IMR-90 (cell line): ENCODE results near the gene AHI1. TPM values are rescaled to one million over a fixed set of nuclear protein-coding genes. Genes with fewer than 3 reads are reported as not detected.

Source experiments
- ATAC-seq: fragments of 200-7000 bp; cut with Tn5 transposase; 2 replicates; pipeline ENCODE4 v1.9.1; 2020; ENCODE audit warnings: low read depth, mild to moderate bottlenecking, moderate library complexity
- BruUV-seq: library from RNA; stranded (reverse); fragments of 400-500 nt; replicated peaks from 2 replicates; lab custom pipeline; 2021; lab: Mats Ljungman, UMichigan
- CTCF ChIA-PET: fragments of 300-600 bp; formaldehyde crosslinking; extraction: SDS; loops from one replicate; lab custom pipeline; 2021; ENCODE audit warnings: antibody characterized with exemption; lab: Yijun Ruan, JAX
- POLR2A ChIA-PET: fragments of 300-600 bp; sonication (Branson Sonifier 250); formaldehyde crosslinking; loops from one replicate; lab custom pipeline; 2022; ENCODE audit warnings: antibody characterized with exemption; ENCODE audit not compliant: unreplicated experiment; lab: Charles Lee
- DNase-seq: peaks from one replicate; pipeline ENCODE4 v3.0.0; 2013
- H2AFZ ChIP-seq: replicated peaks from 2 replicates; pipeline ENCODE3; 2013; ENCODE audit warnings: low read length, mild to moderate bottlenecking; ENCODE audit not compliant: poor library complexity
- H2AK5ac ChIP-seq: 2 replicates; pipeline ENCODE4 v1.6.1; 2013; ENCODE audit warnings: low read depth, low read length, inconsistent platforms
- H2AK9ac ChIP-seq: replicated peaks from 2 replicates; pipeline ENCODE3; 2013; ENCODE audit warnings: mild to moderate bottlenecking, low read depth, low read length, moderate library complexity; ENCODE audit not compliant: poor library complexity
- H2BK120ac ChIP-seq: 2 replicates; pipeline ENCODE4 v1.6.1; 2013; ENCODE audit warnings: low read depth, low read length, inconsistent platforms
- H2BK15ac ChIP-seq: 3 replicates; pipeline ENCODE4 v1.6.1; 2013; ENCODE audit warnings: low read depth, low read length, inconsistent platforms
- H2BK20ac ChIP-seq: 2 replicates; pipeline ENCODE4 v1.6.1; 2013; ENCODE audit warnings: low read depth, mild to moderate bottlenecking, inconsistent platforms, low read length, moderate library complexity
- H2BK5ac ChIP-seq: 2 replicates; pipeline ENCODE4 v1.6.1; 2013; ENCODE audit warnings: mild to moderate bottlenecking, low read depth, low read length, inconsistent platforms; ENCODE audit not compliant: poor library complexity, severe bottlenecking
- H3K14ac ChIP-seq: replicated peaks from 2 replicates; pipeline ENCODE4 v1.6.1; 2013; ENCODE audit warnings: low read depth, low read length, inconsistent platforms
- H3K18ac ChIP-seq: 2 replicates; pipeline ENCODE4 v1.6.1; 2013; ENCODE audit warnings: low read depth, low read length, control low read depth
- H3K23ac ChIP-seq: 2 replicates; pipeline ENCODE4 v1.6.1; 2013; ENCODE audit warnings: low read depth, low read length, inconsistent platforms
- H3K27ac ChIP-seq: 2 replicates; pipeline ENCODE4 v1.5.1; 2013; ENCODE audit warnings: mild to moderate bottlenecking, control low read depth, low read length; ENCODE audit not compliant: insufficient read depth
- H3K27me3 ChIP-seq: 2 replicates; pipeline ENCODE4 v1.6.1; 2013; ENCODE audit warnings: low read length; ENCODE audit not compliant: control insufficient read depth, insufficient read depth
- H3K36me3 ChIP-seq: 2 replicates; pipeline ENCODE4 v1.6.1; 2013; ENCODE audit warnings: low read length, mixed read lengths; ENCODE audit not compliant: control insufficient read depth, insufficient read depth
- H3K4ac ChIP-seq: 2 replicates; pipeline ENCODE4 v1.6.1; 2013; ENCODE audit warnings: low read depth, low read length, inconsistent platforms
- H3K4me1 ChIP-seq: 2 replicates; pipeline ENCODE4 v1.6.1; 2013; ENCODE audit warnings: low read length, mixed read lengths; ENCODE audit not compliant: control insufficient read depth, insufficient read depth
- H3K4me2 ChIP-seq: 2 replicates; pipeline ENCODE4 v1.6.1; 2013; ENCODE audit warnings: low read depth, mild to moderate bottlenecking, control low read depth, low read length, moderate library complexity
- H3K4me3 ChIP-seq: 2 replicates; pipeline ENCODE4 v1.5.1; 2013; ENCODE audit warnings: low read depth, mild to moderate bottlenecking, control low read depth, low read length, moderate library complexity; ENCODE audit not compliant: insufficient read depth
- H3K56ac ChIP-seq: 2 replicates; pipeline ENCODE4 v1.6.1; 2013; ENCODE audit warnings: low read length, inconsistent platforms; ENCODE audit not compliant: insufficient read depth; ENCODE audit errors: extremely low read depth
- H3K79me1 ChIP-seq, 2 experiments: 2 replicates each; pipeline ENCODE4 v1.6.1; 2013; ENCODE audit warnings: low read length in 2 of 2, inconsistent platforms in 1 of 2, low read depth in 1 of 2
- H3K9ac ChIP-seq: 2 replicates; pipeline ENCODE4 v1.6.1; 2013; ENCODE audit warnings: low read depth, low read length, control low read depth
- H3K9me1 ChIP-seq: 2 replicates; pipeline ENCODE4 v1.6.1; 2013; ENCODE audit warnings: low read length, inconsistent platforms; ENCODE audit not compliant: insufficient read depth
- H3K9me3 ChIP-seq: 2 replicates; pipeline ENCODE4 v1.6.1; 2013; ENCODE audit warnings: low read length; ENCODE audit not compliant: control insufficient read depth, insufficient read depth
- H4K20me1 ChIP-seq: 2 replicates; pipeline ENCODE4 v1.6.1; 2013; ENCODE audit warnings: low read length, inconsistent platforms; ENCODE audit not compliant: insufficient read depth
- H4K5ac ChIP-seq: 2 replicates; pipeline ENCODE4 v1.6.1; 2013; ENCODE audit warnings: mild to moderate bottlenecking, low read depth, low read length, control low read depth
- H4K8ac ChIP-seq, 2 experiments: 2 replicates each; pipeline ENCODE4 v1.6.1; 2013; ENCODE audit warnings: low read depth in 2 of 2, low read length in 2 of 2, control low read depth in 1 of 2, inconsistent platforms in 1 of 2
- H4K91ac ChIP-seq: 2 replicates; pipeline ENCODE4 v1.6.1; 2013; ENCODE audit warnings: low read depth, low read length, inconsistent platforms; ENCODE audit not compliant: insufficient read depth
- CEBPB ChIP-seq: IDR thresholded peaks from 2 replicates; pipeline ENCODE4 v1.6.1; 2012; ENCODE audit warnings: low read depth, low read length, improper control_type of control experiment
- MAZ ChIP-seq: IDR thresholded peaks from 2 replicates; pipeline ENCODE4 v1.6.1; 2012; ENCODE audit warnings: low read depth, mild to moderate bottlenecking, low read length, improper control_type of control experiment, moderate library complexity, borderline replicate concordance
- WGBS, 2 experiments: methylation state at CpG; one replicate each; pipeline versions ENCODE4 v1.1.5 to v1.1.7; 2013; ENCODE audit warnings: missing lambda C conversion rate in 2 of 2; ENCODE audit not compliant: insufficient read length in 1 of 2; ENCODE audit errors: extremely low coverage in 2 of 2; 5-methylcytosine and 5-hydroxymethylcytosine counted together
- dilution Hi-C: fragments of 300-500 bp; cut with HindIII; formaldehyde crosslinking; loops from one replicate; pipeline ENCODE4 v1.14.3; 2018; ENCODE audit warnings: low sequenced_read_pairs; ENCODE audit not compliant: unreplicated experiment
- in situ Hi-C: fragments of 300-500 bp; cut with MboI; formaldehyde crosslinking; loops from 3 replicates; pipeline ENCODE4 v1.14.3; 2019; ENCODE audit warnings: low sequenced_read_pairs, inconsistent platforms, mixed read lengths
- intact Hi-C: fragments of 100-400 bp; cut with micrococcal nuclease; formaldehyde crosslinking; loops from 2 replicates; pipeline ENCODE4 v1.10.0; 2022
- polyA plus RNA-seq, 3 experiments: library from polyadenylated mRNA; depleted of rRNA; stranded (reverse); fragments of >200 nt; gene quantifications; 2 replicates each; pipeline ENCODE4 v1.2.3, GENCODE V29; 2012; ENCODE audit warnings: low replicate concordance in 1 of 3
- total RNA-seq: library from RNA; depleted of rRNA; stranded (reverse); fragments of >200 nt; gene quantifications from 2 replicates; pipeline ENCODE4 v1.2.3, GENCODE V29; 2012

Gene AHI1
- total and polyA plus RNA-seq, 2 of the 4 experiments (the other 2 are of a cell fraction) = 9.5 to 19.4 TPM

- no peak overlapping the region for H3K27ac ChIP-seq
- TF ChIP-seq MAZ (no peak), CEBPB (peak; percentile 6; the same call in 1 of the 2 replicates)
- no peak overlapping the region for H2AFZ ChIP-seq
- H2BK20ac ChIP-seq = no peak overlapping the region; the same call in 1 of the 2 replicates
- no CpG with 5 or more reads among the region's 3 CpGs for WGBS, 2 experiments
- intact Hi-C loops (loop anchor here (5.0 kb wide), 1 partner anchor 83 kb away; no protein-coding TSS in a partner anchor), dilution Hi-C loops (no loop called here), in situ Hi-C loops (loop anchor here (5.0 kb wide), 1 partner anchor 692 kb away; no protein-coding TSS in a partner anchor)
- no peak overlapping the region for H3K18ac ChIP-seq
- H3K79me1 ChIP-seq = no peaks in the 10 kb centered on the region
- POLR2A ChIA-PET = interaction anchor here (0.7 kb wide), 1 partner anchor 309 kb away, joined by 3 read pairs; no protein-coding TSS in a partner anchor
- H4K8ac ChIP-seq = no peak overlapping the region
- H3K4me3 ChIP-seq = no peak overlapping the region
- no peak overlapping the region for H3K56ac ChIP-seq
- no peak overlapping the region; the same call in 2 of the 3 replicates for H2BK15ac ChIP-seq
- no peak overlapping the region for H2BK120ac ChIP-seq
- H3K9me3 ChIP-seq = no peaks in the 10 kb centered on the region
- CTCF ChIA-PET = interaction anchor here (0.7 to 4.6 kb wide), 5 partner anchors 18 to 692 kb away, joined by 3 to 26 read pairs (median 3); no protein-coding TSS in a partner anchor
- H4K91ac ChIP-seq = no peak overlapping the region
- no peak overlapping the region for H4K5ac ChIP-seq
- peaks cover 9% of the 10 kb centered on the region for H3K4me1 ChIP-seq
- ATAC-seq (no peak), DNase-seq (peak; percentile 50)
- H3K36me3 ChIP-seq = no peaks in the 10 kb centered on the region
- no peak overlapping the region for H2AK9ac ChIP-seq
- no peak overlapping the region for H2BK5ac ChIP-seq
- H3K14ac ChIP-seq = no peak overlapping the region
- H3K23ac ChIP-seq = no peak overlapping the region
- H4K20me1 ChIP-seq = no peaks in the 10 kb centered on the region
- peaks cover 6% of the 10 kb centered on the region for H3K9me1 ChIP-seq
- no peaks in the 10 kb centered on the region for H3K27me3 ChIP-seq
- BruUV-seq = no TSS peak
- no peak overlapping the region for H3K4me2 ChIP-seq
- peak overlapping the region; percentile 72; the same call in 1 of the 2 replicates for H2AK5ac ChIP-seq
- H3K9ac ChIP-seq = no peak overlapping the region
- no peak overlapping the region for H3K4ac ChIP-seq
Measured at GRCh38 chr6:135534773-135535380, 37.3 kb upstream of the AHI1 start.
